VCaP (cell line): ENCODE data around the gene ATP23.

ENCODE experiments used
- H3K27ac ChIP-seq: fragments of 450-650 bp; 2 replicates; pipeline ENCODE4 v1.5.1; 2017
- TF ChIP-seq, protein P1 (sequence below): fragments of 450-650 bp; conservative IDR thresholded peaks from 2 replicates; pipeline ENCODE4 v1.5.1; 2017; ENCODE audit warnings: mild to moderate bottlenecking, moderate library complexity

The ATP23 gene

DNA sequence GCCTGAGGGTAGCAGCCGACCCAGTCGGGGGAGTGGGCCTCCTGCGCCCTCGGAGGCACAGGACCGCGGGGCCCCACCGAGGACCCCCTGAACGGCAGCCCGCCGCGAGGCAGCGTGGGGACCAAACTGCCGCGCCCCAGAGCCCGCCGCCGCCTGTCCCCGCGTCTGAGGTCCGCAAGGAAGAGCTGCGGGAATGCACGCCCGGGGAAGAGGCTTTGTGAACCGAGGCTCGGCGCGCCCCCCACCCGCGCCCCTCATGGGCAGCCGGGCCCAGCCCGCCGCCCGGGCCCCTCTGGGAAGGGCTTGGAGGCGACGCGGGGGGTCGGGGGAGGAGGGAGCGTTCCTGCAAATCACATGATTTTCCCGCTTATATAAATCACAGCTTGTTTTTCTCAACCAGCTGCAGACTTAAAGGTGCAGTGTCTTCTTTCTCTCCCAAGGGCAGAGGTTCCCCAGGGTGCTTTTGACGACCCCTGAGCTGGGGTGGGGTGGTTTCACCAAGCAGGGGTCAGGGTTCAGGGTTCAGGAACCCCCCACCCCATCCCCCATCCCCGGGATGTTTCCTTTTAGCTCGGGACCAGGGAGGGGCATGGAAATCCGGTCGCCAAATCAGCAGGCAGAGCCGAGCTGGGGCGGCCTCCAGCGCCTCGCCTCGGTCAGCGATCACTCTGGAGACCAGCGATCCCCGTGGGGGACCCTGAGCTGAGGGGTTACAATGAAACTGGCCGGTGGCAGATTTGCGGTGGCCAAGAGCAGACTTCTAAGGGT lies 44.7 kb upstream of the ATP23 start:
- H3K27ac ChIP-seq = peak overlapping the region; percentile 87; the same call in 1 of the 2 replicates
- TF ChIP-seq, protein P1, sequence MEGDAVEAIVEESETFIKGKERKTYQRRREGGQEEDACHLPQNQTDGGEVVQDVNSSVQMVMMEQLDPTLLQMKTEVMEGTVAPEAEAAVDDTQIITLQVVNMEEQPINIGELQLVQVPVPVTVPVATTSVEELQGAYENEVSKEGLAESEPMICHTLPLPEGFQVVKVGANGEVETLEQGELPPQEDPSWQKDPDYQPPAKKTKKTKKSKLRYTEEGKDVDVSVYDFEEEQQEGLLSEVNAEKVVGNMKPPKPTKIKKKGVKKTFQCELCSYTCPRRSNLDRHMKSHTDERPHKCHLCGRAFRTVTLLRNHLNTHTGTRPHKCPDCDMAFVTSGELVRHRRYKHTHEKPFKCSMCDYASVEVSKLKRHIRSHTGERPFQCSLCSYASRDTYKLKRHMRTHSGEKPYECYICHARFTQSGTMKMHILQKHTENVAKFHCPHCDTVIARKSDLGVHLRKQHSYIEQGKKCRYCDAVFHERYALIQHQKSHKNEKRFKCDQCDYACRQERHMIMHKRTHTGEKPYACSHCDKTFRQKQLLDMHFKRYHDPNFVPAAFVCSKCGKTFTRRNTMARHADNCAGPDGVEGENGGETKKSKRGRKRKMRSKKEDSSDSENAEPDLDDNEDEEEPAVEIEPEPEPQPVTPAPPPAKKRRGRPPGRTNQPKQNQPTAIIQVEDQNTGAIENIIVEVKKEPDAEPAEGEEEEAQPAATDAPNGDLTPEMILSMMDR = peak; percentile 57

DNA sequence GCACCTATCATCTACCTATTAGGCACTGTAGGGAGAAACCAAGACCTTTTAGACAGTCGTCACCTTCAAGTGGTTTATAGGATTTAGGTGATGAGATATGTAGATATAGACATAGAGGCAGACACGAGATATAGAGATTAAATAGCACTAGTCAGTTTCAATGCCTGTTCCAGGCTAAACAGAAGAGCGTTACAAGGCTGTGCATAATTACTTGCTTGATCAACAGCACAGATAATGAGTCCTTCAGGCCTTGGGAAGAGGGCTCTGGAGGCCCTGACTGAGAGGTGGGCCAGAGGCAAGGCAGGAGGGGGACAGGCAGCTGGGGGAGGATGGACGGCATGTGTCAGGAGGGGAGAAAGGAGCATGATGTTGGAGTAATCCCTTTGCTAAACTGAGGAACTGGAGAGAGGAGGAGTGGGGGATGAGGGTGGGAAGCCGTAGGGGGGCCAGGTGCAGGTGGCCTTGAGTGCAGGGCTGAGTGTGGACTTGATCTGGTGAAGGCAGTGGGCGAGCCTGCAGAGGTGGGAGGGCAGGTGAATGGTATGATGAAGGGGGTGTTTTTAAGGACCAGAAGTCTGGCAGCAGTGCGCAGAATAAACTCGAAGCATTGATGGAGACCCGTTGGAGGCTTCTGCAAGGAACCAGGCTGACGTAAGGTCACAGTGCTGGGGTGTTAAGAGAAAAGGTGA lies 43.9 kb upstream of the ATP23 start:
- TF ChIP-seq, protein P1 = no peak
- peak overlapping the region; percentile 87; the same call in 1 of the 2 replicates for H3K27ac ChIP-seq

DNA sequence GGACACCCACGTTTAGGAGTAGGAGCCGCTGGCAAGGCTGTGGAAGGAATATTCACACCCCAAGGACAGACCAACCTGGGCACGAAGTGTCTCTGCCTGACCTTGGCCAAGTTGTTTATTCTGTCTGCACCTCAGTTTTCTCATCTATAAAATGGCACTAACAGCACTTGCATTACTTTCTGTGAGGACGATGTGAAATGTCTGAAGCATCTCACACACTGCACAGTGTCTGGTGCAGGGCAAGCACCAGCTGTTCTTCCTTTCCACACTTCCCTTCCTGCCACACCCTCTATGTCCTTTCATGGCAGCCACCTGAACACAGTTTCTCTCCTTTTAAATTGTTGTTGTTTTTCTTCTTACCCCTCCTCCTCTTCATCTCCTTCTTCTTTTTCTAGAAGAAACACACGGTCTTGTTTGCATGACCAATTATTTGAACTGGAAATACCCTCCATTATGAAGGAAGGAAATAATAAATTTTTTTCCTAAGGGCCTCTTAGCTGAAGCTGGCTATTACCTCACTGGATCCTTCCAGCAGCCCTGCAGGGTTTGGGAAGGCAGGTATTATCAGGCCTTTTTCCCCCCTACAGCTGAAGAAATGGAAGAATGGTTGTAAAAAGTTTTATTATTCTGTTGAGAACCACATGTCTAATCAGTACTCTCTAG lies 42.9 kb upstream of the ATP23 start:
- TF ChIP-seq, protein P1 = no peak

DNA sequence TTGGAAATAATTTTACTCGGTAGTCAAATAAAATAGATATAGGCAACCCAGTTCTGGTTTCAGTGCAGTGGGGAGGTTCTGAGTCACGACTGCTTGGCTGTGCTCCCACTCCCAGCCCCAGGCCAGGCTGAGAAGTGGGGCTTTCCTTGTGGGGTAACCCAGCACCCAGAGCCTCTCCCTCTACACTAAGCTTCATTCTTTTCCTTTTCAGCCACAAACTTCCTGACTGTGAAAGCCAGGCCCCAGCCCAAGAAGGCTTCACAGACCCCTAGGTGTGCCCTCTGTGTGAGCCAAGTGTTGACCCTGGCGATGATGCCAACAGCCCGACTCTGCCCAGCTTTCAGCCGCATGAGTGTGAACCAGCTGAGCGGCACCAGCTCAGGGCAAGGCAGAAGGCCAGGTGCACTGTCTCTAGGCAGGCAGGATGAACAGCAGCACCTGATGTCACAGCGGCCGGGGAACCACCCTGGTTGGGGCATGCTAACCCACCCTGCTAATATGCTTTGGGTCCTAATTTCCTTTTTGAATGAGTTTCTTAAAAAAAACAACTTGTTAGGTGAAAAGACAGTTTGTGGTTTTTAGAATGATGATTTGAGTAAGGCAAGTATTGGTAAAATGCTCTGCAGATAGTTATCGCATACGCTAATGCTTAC lies 42.2 kb upstream of the ATP23 start:
- H3K27ac ChIP-seq = peak overlapping the region; percentile 22
- TF ChIP-seq, protein P1 = no peak

More for the DNA sequence above, 42.9 kb upstream of the ATP23 start:
- peak overlapping the region; percentile 22 for H3K27ac ChIP-seq

DNA sequence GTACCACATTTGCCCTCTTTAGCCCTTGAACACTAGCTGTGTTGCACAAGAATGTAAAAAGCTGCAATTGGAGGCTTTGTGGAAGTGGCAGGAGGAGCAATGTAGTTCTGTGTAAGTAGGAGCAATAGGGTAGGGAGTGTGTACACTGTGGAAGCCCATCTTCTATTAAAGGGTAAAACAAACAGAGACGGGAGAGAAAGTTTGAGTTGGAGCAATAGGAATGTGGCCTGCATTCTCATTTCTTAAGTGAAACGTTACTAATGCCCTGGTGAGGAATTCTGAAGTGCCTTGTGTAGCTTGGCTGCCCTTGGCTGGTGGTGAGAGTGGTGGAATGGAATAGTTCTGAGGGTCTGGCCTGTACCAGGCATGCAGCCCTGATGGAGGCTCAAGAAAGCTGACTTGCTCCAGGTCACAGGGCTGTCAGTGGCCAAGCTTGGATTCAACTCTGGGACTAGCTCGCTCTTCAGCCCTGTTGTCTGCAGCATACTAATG lies 38.8 kb upstream of the ATP23 start:
- TF ChIP-seq, protein P1 = no peak
- H3K27ac ChIP-seq = no peak overlapping the region

DNA sequence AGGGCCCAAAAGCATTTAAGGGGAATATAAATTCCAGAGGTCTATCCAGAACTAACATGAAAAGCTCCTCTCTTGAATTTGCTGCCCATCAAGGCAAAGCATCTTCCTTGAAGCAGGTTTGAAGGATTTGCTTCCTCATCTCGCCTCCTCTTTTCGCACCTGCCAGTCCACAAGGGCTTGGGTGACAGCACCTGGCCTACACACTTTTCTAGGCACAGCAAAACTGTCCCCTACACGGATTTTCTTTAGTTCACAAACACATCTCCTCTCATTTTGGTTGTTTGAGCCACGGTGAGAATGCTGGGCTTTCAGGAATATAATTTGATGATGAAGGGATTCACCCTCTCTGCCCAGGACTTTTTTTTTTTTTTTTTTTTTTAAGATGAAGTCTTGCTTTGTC lies 36.9 kb upstream of the ATP23 start:
- peak overlapping the region; percentile 78 for H3K27ac ChIP-seq
- TF ChIP-seq, protein P1 = no peak
